Neural crest cell (in vitro differentiated cells): ENCODE results near the gene GMFB. TPM values are rescaled to one million over a fixed set of nuclear protein-coding genes. Genes with fewer than 3 reads are reported as not detected.

Experiments used
- DNase-seq: peaks from one replicate; pipeline ENCODE4 v3.0.0; 2021; ENCODE audit warnings: low read depth, mixed read lengths, low spot score
- H3K27ac Mint-ChIP-seq: one replicate; pipeline ENCODE4 v1.8.0; 2021; ENCODE audit warnings: mild to moderate bottlenecking, mixed read lengths; ENCODE audit not compliant: unreplicated experiment
- H3K27me3 Mint-ChIP-seq: 2 replicates; pipeline ENCODE4 v1.8.0; 2021; ENCODE audit warnings: low read depth, mild to moderate bottlenecking, mixed read lengths
- H3K36me3 Mint-ChIP-seq: 2 replicates; pipeline ENCODE4 v1.8.0; 2021; ENCODE audit warnings: low read depth, mild to moderate bottlenecking, mixed read lengths
- H3K4me1 Mint-ChIP-seq: 2 replicates; pipeline ENCODE4 v1.8.0; 2021; ENCODE audit warnings: mixed read lengths
- H3K4me3 Mint-ChIP-seq: one replicate; pipeline ENCODE4 v1.8.0; 2021; ENCODE audit warnings: mild to moderate bottlenecking, mixed read lengths
- H3K9me3 Mint-ChIP-seq: 2 replicates; pipeline ENCODE4 v1.8.0; 2021; ENCODE audit warnings: mixed read lengths
- CTCF ChIP-seq: fragments of 200-600 bp; sonication (generic); conservative IDR thresholded peaks from 2 replicates; pipeline ENCODE4 v1.5.0; 2021; ENCODE audit warnings: antibody characterized with exemption, mild to moderate bottlenecking
- total RNA-seq: library from RNA; stranded (reverse); gene quantifications from 2 replicates; pipeline ENCODE4 v1.2.1, GENCODE V29; 2021

Gene GMFB
- total RNA-seq, 1 donor from 2014 or later: 68.5 TPM

GRCh38 chr14:54493293-54493692 lies 4.5 kb upstream of the GMFB start:
- Mint-ChIP-seq H3K36me3 (no peaks in the 10 kb centered on the region), H3K4me1 (peaks cover 9% of the 10 kb centered on the region), H3K4me3 (no peak overlapping the region), H3K9me3 (no peaks in the 10 kb centered on the region), H3K27ac (no peak overlapping the region), H3K27me3 (peaks cover 3% of the 10 kb centered on the region)
- TF ChIP-seq CTCF: no peak
- DNase-seq: no peak

GRCh38 chr14:54490445-54491175 lies 1.8 kb upstream of the GMFB start:
- Mint-ChIP-seq H3K36me3 (peaks cover 3% of the 10 kb centered on the region), H3K9me3 (no peaks in the 10 kb centered on the region), H3K4me1 (peaks cover 25% of the 10 kb centered on the region), H3K27ac (no peak overlapping the region), H3K4me3 (peak overlapping the region; percentile 80), H3K27me3 (peaks cover 3% of the 10 kb centered on the region)
- no peak for DNase-seq
- TF ChIP-seq CTCF: no peak

- Mint-ChIP-seq H3K27me3 (peaks cover 3% of the 10 kb centered on the region), H3K27ac (no peak overlapping the region), H3K9me3 (no peaks in the 10 kb centered on the region), H3K4me3 (peak overlapping the region; percentile 80), H3K36me3 (peaks cover 6% of the 10 kb centered on the region), H3K4me1 (peaks cover 32% of the 10 kb centered on the region)
- TF ChIP-seq CTCF: no peak
- DNase-seq: no peak
These were observed 1.1 kb upstream of the GMFB start for GRCh38 chr14:54489731-54490444.

- Mint-ChIP-seq H3K36me3 (peaks cover 6% of the 10 kb centered on the region), H3K27me3 (peaks cover 3% of the 10 kb centered on the region), H3K9me3 (no peaks in the 10 kb centered on the region), H3K4me1 (peaks cover 38% of the 10 kb centered on the region), H3K4me3 (peak overlapping the region; percentile 80), H3K27ac (peak overlapping the region; percentile 90)
- TF ChIP-seq CTCF: no peak
- no peak for DNase-seq
These were observed 521 bp upstream of the GMFB start for GRCh38 chr14:54489318-54489683.

- Mint-ChIP-seq H3K4me3 (peak overlapping the region; percentile 80), H3K4me1 (peaks cover 39% of the 10 kb centered on the region), H3K27me3 (no peaks in the 10 kb centered on the region), H3K9me3 (no peaks in the 10 kb centered on the region), H3K36me3 (peaks cover 6% of the 10 kb centered on the region), H3K27ac (peak overlapping the region; percentile 0)
- DNase-seq: no peak
- TF ChIP-seq CTCF: peak; percentile 39
These were observed 498 bp downstream of the GMFB start for GRCh38 chr14:54488318-54488645.
